Neuron (in vitro differentiated cells): ENCODE results near the gene ARAP2.
"Not testable (repeated sequence)": the region's sequence is repeated elsewhere in the genome, so short reads cannot be mapped to it uniquely, and the experiment has no call there.

Experiments used
- H2AFZ ChIP-seq: one replicate; pipeline ENCODE4 v1.6.1; 2013; ENCODE audit warnings: low read depth, mild to moderate bottlenecking, inconsistent platforms, low read length, moderate library complexity
- H3K27me3 ChIP-seq: one replicate; pipeline ENCODE4 v1.6.1; 2013; ENCODE audit warnings: low read length; ENCODE audit not compliant: insufficient read depth
- H3K36me3 ChIP-seq: one replicate; pipeline ENCODE4 v1.6.1; 2013; ENCODE audit warnings: low read length; ENCODE audit not compliant: insufficient read depth
- H3K4me1 ChIP-seq: one replicate; pipeline ENCODE4 v1.6.1; 2013; ENCODE audit warnings: low read length; ENCODE audit not compliant: insufficient read depth
- H3K4me3 ChIP-seq: 2 replicates; pipeline ENCODE4 v1.5.1; 2013; ENCODE audit warnings: mild to moderate bottlenecking, low read length, moderate library complexity
- H3K9me3 ChIP-seq: one replicate; pipeline ENCODE4 v1.6.1; 2013; ENCODE audit warnings: low read length

The ARAP2 gene

DNA sequence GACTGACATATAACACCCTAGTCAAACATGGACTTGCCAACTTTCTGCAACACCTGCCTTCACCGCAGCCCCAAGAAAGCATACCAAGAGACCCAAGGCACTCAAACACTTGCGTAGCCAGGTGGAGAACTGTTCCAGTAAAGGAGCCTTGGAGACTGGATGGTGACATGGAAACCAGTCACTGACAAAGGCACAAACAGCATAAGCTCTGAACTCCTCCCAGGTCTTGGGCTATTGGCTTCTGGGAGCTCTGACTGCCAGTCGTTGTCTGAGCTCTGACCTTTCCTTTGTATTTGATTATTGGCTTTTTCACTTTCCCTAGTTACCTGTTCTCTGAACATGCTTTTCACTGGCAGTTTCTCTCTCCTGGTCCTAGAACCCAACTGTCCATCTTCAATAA lies 38.3 kb downstream of the ARAP2 start:
- peaks cover 28% of the 10 kb centered on the region for H3K4me1 ChIP-seq

DNA sequence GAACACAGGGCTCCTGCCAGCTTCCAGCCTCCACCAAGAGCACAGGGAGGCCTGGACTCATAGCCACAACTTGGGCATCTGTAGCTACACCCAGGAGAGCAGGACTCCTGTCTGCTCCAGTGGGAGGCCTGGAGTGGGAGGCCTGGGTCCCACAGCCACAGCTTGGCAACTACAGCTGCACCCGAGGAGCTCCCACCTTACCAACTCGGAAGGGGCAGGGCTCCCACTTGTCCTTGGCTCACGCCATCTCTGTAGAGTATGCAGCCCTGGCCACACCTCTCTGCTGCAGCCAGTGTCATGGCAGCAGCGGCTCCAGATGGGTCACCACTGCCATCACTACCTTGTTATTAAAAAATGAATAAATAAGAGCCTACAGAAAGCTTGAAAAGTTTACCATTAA lies 45.5 kb downstream of the ARAP2 start:
- Histone ChIP-seq H3K36me3 (no peaks in the 10 kb centered on the region), H3K27me3 (no peaks in the 10 kb centered on the region), H3K9me3 (no peaks in the 10 kb centered on the region), H2AFZ (no peak overlapping the region), H3K4me3 (no peak overlapping the region), H3K4me1 (no peaks in the 10 kb centered on the region)

More for the DNA sequence above, 38.3 kb downstream of the ARAP2 start:
- Histone ChIP-seq H3K4me3 (no peak overlapping the region), H2AFZ (no peak overlapping the region), H3K27me3 (no peaks in the 10 kb centered on the region), H3K9me3 (no peaks in the 10 kb centered on the region), H3K36me3 (no peaks in the 10 kb centered on the region)

DNA sequence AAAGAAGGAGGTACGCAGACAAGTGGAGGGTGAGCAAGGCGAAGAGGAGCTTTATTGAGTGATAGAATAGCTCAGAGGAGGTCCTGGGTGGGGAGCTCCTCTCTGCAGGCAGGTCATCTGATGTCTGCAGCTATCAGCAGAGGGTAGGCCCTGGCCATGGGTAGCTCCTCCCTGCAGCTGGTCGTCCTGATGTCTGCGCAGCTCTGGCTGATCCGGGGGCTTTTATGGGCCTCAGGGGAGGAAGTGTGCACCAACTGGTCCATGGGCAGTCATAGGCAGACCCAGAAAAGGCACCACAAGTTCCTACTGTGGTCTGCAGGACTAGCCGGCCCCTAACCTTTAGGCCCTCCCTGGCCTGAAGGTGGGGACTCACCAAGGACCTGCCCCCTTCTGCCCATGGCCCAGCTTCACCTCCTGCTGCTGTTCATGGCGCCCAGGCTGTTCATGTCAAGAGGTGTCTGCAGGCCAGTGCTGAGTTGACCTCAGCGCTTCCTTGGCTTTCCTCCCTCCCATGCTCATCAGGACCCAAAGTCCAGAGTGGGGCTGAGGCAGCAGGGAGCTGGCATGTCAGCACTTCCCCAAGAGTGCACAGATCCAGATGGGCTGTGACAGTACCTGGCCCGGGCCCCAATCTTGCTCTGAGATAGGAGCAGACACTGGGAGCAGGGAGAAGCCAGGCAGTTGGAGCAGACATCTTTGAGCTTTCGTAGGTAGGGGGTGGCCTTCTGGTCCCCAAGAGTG lies 46.1 kb downstream of the ARAP2 start:
- no peak overlapping the region for H2AFZ ChIP-seq
- no peaks in the 10 kb centered on the region for H3K9me3 ChIP-seq
- no peaks in the 10 kb centered on the region for H3K4me1 ChIP-seq
- no peak overlapping the region for H3K4me3 ChIP-seq
- no peaks in the 10 kb centered on the region for H3K36me3 ChIP-seq
- no peaks in the 10 kb centered on the region for H3K27me3 ChIP-seq

DNA sequence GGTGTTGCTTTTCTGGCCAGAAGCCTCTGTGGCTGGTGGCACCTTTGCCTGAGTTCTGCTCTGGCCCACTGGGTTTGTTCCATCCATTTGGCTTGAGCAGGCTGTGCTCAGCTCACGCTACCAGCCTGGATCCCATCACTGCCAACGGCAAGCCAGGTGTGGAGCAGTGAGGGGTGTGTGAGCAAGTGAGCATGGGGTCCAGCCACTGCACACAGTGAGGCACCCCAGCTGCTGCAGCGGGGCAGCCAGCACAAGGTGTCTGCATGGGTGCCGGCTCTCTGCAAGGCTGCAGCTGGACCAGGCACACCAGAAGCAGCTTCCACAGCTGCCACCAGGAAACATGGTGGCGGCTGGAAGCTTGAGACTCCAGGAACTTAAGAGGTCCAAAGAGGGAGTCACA lies 46.8 kb downstream of the ARAP2 start:
- H3K9me3 ChIP-seq: no peaks in the 10 kb centered on the region
- no peak overlapping the region for H3K4me3 ChIP-seq

DNA sequence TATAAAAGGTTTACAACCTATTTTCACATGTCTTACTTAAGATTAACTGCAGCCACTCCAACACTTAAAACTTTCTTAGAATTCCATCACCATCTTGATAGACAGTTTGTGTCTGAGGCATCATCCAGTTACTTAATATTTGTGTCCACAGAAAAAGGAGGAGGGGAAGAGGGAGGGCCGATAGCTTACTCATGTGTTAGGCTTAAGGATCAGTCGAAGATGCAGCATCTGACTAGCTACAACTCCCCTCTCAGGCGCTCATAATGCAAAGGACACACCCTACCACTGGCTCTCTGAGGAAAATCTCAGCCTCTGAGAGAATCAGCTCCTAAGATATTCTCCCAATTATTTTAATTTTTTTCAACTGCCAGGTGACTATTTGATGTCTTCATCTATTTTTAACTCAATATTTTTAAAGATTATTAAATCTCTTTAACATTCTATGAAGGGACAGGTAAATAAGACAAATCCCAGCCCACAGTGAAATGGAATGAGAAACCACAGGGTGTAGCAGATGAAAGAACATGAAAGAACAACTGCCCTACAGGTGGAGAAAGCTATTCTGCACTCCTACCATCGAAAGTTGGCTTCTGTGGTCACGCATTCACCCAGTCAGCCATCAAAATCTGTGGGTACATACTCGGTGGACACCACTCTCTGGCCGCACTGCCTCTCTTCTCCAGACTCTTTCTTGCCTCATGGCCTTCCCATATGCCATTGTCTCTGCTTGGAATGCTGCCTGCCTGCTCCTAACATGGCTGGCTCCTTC lies 48.0 kb downstream of the ARAP2 start:
- H3K4me3 ChIP-seq: no peak overlapping the region
- H3K27me3 ChIP-seq: no peaks in the 10 kb centered on the region
- H3K4me1 ChIP-seq: no peaks in the 10 kb centered on the region
- no peaks in the 10 kb centered on the region for H3K36me3 ChIP-seq
- H2AFZ ChIP-seq: no peak overlapping the region
- no peaks in the 10 kb centered on the region for H3K9me3 ChIP-seq

More for the DNA sequence above, 46.8 kb downstream of the ARAP2 start:
- Histone ChIP-seq H3K27me3 (no peaks in the 10 kb centered on the region), H2AFZ (no peak overlapping the region), H3K36me3 (no peaks in the 10 kb centered on the region), H3K4me1 (no peaks in the 10 kb centered on the region)

DNA sequence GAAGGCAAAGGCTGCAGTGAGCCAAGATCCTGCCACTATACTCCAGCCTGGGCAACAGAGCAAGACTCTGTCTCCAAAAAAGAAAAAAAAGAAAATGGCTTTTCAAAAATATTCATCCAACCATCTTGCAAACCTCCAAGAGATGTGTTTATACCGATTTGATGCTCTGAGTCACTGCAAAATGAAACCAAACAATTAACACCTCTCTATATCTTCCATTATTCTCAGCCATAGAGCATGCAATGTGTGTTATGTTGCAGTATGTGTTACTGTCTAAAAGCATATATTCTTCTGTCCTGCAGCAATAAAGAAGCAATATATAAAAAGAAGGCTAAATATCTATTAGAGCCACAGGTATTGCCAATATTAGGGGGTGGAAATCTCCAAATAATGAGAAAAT lies 51.4 kb downstream of the ARAP2 start:
- no peaks in the 10 kb centered on the region for H3K4me1 ChIP-seq
- H3K4me3 ChIP-seq: no peak overlapping the region
- H3K9me3 ChIP-seq: no peaks in the 10 kb centered on the region
- no peak overlapping the region for H2AFZ ChIP-seq
- no peaks in the 10 kb centered on the region for H3K27me3 ChIP-seq
- H3K36me3 ChIP-seq: no peaks in the 10 kb centered on the region

DNA sequence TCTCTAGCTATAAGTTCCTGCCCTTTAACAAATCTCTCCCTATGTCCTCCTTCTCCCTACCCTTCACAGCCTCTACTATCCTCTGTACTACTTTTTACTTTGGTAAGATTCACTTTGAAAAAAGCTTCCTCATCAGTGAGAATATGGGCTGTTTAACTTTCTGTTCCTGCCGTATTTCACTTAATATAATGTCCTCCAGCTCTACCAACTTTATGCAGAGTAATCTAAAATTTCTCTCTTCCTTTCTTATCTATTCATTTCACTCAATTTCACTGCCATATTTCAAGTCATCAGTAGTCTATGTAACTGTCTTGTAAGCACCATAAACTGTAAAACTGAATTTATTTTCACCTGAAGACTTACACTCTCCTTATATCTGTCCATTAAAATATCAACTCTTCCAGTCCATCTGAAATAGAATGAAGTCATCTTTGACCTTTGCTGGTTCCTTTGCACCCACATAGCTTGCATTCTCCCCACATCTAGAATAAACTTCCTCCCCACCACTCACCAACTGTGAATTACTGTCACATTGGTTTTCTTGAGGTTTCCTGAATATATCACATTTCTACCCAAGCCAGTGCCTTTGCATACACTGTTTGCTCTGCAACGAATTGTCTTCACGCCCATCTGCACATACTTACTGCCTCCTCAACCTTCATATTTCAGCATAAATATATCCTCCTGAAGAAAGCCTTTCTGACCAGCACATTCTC lies 54.6 kb downstream of the ARAP2 start:
- Histone ChIP-seq H3K36me3 (no peaks in the 10 kb centered on the region), H3K4me3 (no peak overlapping the region), H3K4me1 (no peaks in the 10 kb centered on the region), H2AFZ (no peak overlapping the region), H3K9me3 (no peaks in the 10 kb centered on the region), H3K27me3 (no peaks in the 10 kb centered on the region)

DNA sequence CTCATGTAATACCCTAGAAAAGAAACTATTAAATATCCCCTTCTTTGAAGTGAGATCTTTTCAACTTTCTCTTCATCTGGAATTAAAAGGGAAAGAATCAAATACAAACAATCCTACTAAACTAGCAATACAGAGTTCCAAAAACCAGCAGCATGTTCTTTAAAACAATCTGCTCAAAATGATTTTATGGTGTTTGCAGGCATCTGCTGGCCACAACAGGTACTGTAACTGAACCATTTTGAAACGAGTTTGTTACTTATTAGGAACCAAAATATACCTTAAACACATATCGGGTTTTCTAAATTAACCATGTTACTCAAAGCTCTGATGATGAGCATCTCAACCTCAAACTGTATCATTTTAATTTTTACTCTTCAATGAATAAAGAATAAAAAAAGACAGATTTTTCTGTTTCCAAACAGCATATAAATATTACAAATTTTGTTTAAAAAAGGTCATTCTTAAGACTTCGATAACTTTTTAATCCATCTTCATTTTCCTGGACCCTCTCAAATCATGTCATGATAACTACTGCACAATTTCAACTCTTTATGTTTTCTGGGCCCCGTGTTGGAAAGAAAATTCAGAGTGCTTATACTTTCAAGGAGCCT lies 56.5 kb downstream of the ARAP2 start:
- Histone ChIP-seq H3K27me3 (no peaks in the 10 kb centered on the region), H3K4me1 (peaks cover 6% of the 10 kb centered on the region), H3K4me3 (no peak overlapping the region), H3K9me3 (no peaks in the 10 kb centered on the region), H3K36me3 (no peaks in the 10 kb centered on the region), H2AFZ (no peak overlapping the region)

DNA sequence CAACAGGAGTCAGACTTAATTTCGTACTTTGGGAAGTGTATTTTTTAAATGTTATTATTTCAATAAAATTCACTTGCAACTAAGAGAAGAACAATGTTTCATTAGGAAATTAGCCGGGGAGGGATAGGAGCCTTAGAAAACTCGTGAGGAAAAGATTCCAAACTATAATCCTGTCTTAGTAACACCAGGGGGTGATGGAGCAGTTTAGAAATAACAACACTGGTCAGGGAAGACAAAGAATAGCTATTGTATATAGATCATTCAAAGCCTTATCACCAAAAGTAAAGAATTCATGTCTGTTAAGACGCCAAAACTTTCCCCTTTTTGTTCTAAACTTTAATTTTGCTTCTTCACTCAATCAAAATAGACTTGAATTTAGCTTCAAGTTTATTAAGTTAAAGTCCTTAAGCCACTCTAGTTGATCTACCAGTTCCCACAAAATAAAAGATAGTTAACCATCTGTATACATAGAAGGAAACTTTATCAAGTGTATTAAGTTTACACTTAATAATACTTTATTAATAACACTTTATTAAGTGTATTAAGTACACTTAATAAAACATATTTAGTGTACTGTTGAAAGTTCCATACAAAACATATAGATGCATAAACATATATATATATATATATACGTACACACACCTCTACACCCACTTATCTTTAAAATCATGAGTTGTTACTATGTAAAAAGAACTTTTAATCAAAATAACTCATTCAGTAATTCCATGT lies 60.5 kb downstream of the ARAP2 start:
- Histone ChIP-seq H3K36me3 (no peaks in the 10 kb centered on the region), H3K4me3 (no peak overlapping the region), H3K9me3 (no peaks in the 10 kb centered on the region), H3K27me3 (no peaks in the 10 kb centered on the region), H3K4me1 (peaks cover 6% of the 10 kb centered on the region), H2AFZ (no peak overlapping the region)

DNA sequence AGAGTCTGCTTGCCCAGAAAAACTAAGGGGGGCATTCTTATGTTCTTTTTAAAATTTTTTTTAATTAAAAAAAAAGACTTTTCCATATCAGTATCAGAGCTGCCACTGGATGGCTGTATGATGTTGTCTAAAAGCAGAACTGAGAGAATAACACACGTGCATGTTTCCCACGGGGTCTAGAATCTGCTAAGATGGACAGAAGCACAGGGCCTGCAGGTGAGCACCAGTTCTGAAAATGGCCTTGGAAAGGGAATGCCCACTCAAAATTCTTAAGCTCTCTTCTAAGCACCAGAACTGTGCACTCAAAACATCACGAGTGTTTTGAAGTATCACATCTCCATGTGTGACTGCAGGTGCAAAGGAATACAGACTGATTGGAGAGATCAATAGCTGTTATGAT lies 61.1 kb downstream of the ARAP2 start:
- no peaks in the 10 kb centered on the region for H3K9me3 ChIP-seq
- H3K36me3 ChIP-seq: no peaks in the 10 kb centered on the region
- no peak overlapping the region for H3K4me3 ChIP-seq
- H3K27me3 ChIP-seq: no peaks in the 10 kb centered on the region
- peaks cover 6% of the 10 kb centered on the region for H3K4me1 ChIP-seq
- H2AFZ ChIP-seq: no peak overlapping the region

DNA sequence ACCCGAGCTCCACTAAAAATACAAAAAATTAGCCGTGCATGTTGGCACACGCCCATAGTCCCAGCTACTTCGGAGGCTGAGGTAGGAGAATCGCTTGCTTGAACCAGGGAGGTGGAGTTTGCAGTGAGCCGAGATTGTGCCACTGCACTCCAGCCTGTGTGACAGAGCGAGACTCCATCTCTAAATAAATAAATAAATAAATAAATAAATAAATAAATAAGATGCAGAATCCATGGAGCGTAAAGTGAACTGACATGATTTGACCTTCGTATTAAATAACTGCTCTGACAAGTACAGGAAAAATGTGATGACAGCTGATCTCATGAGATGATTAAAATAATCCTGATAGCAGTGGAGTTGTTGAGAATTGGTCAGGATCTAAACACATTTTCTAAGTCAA lies 62.0 kb downstream of the ARAP2 start:
- not testable (repeated sequence) for H3K36me3 ChIP-seq, H2AFZ ChIP-seq, H3K4me3 ChIP-seq, H3K27me3 ChIP-seq, H3K9me3 ChIP-seq, H3K4me1 ChIP-seq

DNA sequence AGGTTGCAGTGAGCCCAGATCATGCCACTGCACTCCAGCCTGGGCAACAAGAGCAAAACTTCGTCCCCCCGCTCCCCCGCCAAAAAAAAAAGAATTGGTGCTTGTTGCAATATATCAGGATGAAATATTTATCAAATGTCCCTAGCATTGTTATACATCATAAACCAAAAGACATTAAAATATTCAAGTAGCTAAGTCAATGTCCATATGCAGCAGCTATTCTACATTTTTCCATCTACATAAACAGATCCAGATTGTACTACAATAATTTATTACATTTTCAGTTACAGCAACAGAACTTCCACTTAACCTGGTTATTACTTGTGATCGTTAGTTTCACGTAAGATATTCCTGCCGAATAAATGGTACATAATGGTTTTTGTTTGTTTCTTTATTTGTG lies 64.1 kb downstream of the ARAP2 start:
- Histone ChIP-seq H3K4me3 (no peak overlapping the region), H3K27me3 (no peaks in the 10 kb centered on the region), H3K9me3 (no peaks in the 10 kb centered on the region), H2AFZ (no peak overlapping the region), H3K4me1 (peaks cover 6% of the 10 kb centered on the region), H3K36me3 (no peaks in the 10 kb centered on the region)
